HUES6 (cell line): ENCODE data around the gene NOL4L.

Experiments used
- H3K27ac ChIP-seq: 2 replicates; pipeline ENCODE4 v1.7.0; 2013; ENCODE audit warnings: low read depth, mild to moderate bottlenecking, low read length, inconsistent platforms
- H3K27me3 ChIP-seq: 2 replicates; pipeline ENCODE4 v1.6.1; 2013; ENCODE audit warnings: low read length; ENCODE audit not compliant: control insufficient read depth, insufficient read depth
- H3K36me3 ChIP-seq: 2 replicates; pipeline ENCODE4 v1.6.1; 2013; ENCODE audit warnings: low read length; ENCODE audit not compliant: control insufficient read depth, insufficient read depth
- H3K4me1 ChIP-seq: 2 replicates; pipeline ENCODE4 v1.6.1; 2013; ENCODE audit warnings: low read length; ENCODE audit not compliant: control insufficient read depth, insufficient read depth
- H3K4me3 ChIP-seq: 2 replicates; pipeline ENCODE4 v1.5.1; 2013; ENCODE audit warnings: low read depth, low read length
- H3K9ac ChIP-seq: one replicate; pipeline ENCODE4 v1.6.1; 2013; ENCODE audit warnings: mild to moderate bottlenecking, low read length
- H3K9me3 ChIP-seq: 2 replicates; pipeline ENCODE4 v1.6.1; 2013; ENCODE audit warnings: low read depth, low read length; ENCODE audit not compliant: control insufficient read depth, insufficient read depth

NOL4L gene

GRCh38 chr20:32478576-32478975, 106.6 kb downstream of the NOL4L start:
- Histone ChIP-seq H3K27ac (no peak overlapping the region), H3K9ac (no peak overlapping the region), H3K4me1 (peaks cover 72% of the 10 kb centered on the region), H3K27me3 (no peaks in the 10 kb centered on the region), H3K9me3 (no peaks in the 10 kb centered on the region), H3K4me3 (no peak overlapping the region), H3K36me3 (peaks cover 9% of the 10 kb centered on the region)

GRCh38 chr20:32477594-32478512, 107.3 kb downstream of the NOL4L start:
- H3K27me3 ChIP-seq, result no peaks in the 10 kb centered on the region
- H3K36me3 ChIP-seq, result peaks cover 11% of the 10 kb centered on the region
- H3K9ac ChIP-seq, result no peak overlapping the region
- no peak overlapping the region for H3K4me3 ChIP-seq
- H3K9me3 ChIP-seq, result no peaks in the 10 kb centered on the region
- no peak overlapping the region for H3K27ac ChIP-seq
- H3K4me1 ChIP-seq, result peaks cover 74% of the 10 kb centered on the region

- H3K27me3 ChIP-seq, result no peaks in the 10 kb centered on the region
- peaks cover 74% of the 10 kb centered on the region for H3K4me1 ChIP-seq
- peaks cover 16% of the 10 kb centered on the region for H3K36me3 ChIP-seq
- no peak overlapping the region for H3K9ac ChIP-seq
- no peak overlapping the region for H3K4me3 ChIP-seq
- no peaks in the 10 kb centered on the region for H3K9me3 ChIP-seq
- H3K27ac ChIP-seq, result no peak overlapping the region
These were observed 108.2 kb downstream of the NOL4L start for GRCh38 chr20:32476684-32477593.

GRCh38 chr20:32474967-32475811, 109.9 kb downstream of the NOL4L start:
- Histone ChIP-seq H3K9me3 (no peaks in the 10 kb centered on the region), H3K27me3 (no peaks in the 10 kb centered on the region), H3K36me3 (peaks cover 22% of the 10 kb centered on the region), H3K27ac (peak overlapping the region; percentile 78), H3K9ac (peak overlapping the region; percentile 75), H3K4me1 (peaks cover 70% of the 10 kb centered on the region), H3K4me3 (peak overlapping the region; percentile 35)

GRCh38 chr20:32474717-32474966, 110.5 kb downstream of the NOL4L start:
- peak overlapping the region; percentile 75 for H3K9ac ChIP-seq
- no peaks in the 10 kb centered on the region for H3K27me3 ChIP-seq
- peaks cover 22% of the 10 kb centered on the region for H3K36me3 ChIP-seq
- H3K4me3 ChIP-seq, result peak overlapping the region; percentile 29; the same call in 1 of the 2 replicates
- H3K9me3 ChIP-seq, result no peaks in the 10 kb centered on the region
- H3K4me1 ChIP-seq, result peaks cover 70% of the 10 kb centered on the region
- H3K27ac ChIP-seq, result peak overlapping the region; percentile 78

GRCh38 chr20:32474009-32474716, 111.0 kb downstream of the NOL4L start:
- peak overlapping the region; percentile 75 for H3K9ac ChIP-seq

GRCh38 chr20:32473231-32474008, 111.7 kb downstream of the NOL4L start:
- H3K36me3 ChIP-seq, result peaks cover 22% of the 10 kb centered on the region

More at GRCh38 chr20:32474009-32474716, 111.0 kb downstream of the NOL4L start:
- Histone ChIP-seq H3K27ac (peak overlapping the region; percentile 78; the same call in 1 of the 2 replicates), H3K4me3 (no peak overlapping the region), H3K27me3 (no peaks in the 10 kb centered on the region), H3K9me3 (no peaks in the 10 kb centered on the region), H3K36me3 (peaks cover 22% of the 10 kb centered on the region), H3K4me1 (peaks cover 67% of the 10 kb centered on the region)

GRCh38 chr20:32472581-32473207, 112.4 kb downstream of the NOL4L start:
- Histone ChIP-seq H3K4me3 (no peak overlapping the region), H3K36me3 (peaks cover 22% of the 10 kb centered on the region), H3K9ac (no peak overlapping the region), H3K27ac (no peak overlapping the region), H3K9me3 (no peaks in the 10 kb centered on the region), H3K4me1 (peaks cover 62% of the 10 kb centered on the region), H3K27me3 (no peaks in the 10 kb centered on the region)

More at GRCh38 chr20:32473231-32474008, 111.7 kb downstream of the NOL4L start:
- Histone ChIP-seq H3K9ac (no peak overlapping the region), H3K4me1 (peaks cover 65% of the 10 kb centered on the region), H3K27me3 (no peaks in the 10 kb centered on the region), H3K27ac (no peak overlapping the region), H3K9me3 (no peaks in the 10 kb centered on the region), H3K4me3 (no peak overlapping the region)

- Histone ChIP-seq H3K27ac (peak overlapping the region; percentile 74; the same call in 1 of the 2 replicates), H3K36me3 (peaks cover 22% of the 10 kb centered on the region), H3K4me1 (peaks cover 49% of the 10 kb centered on the region), H3K4me3 (no peak overlapping the region), H3K9ac (peak overlapping the region; percentile 21), H3K27me3 (no peaks in the 10 kb centered on the region), H3K9me3 (no peaks in the 10 kb centered on the region)
These were observed 114.2 kb downstream of the NOL4L start for GRCh38 chr20:32470940-32471339.
